D341Med (cell line): Measurements from ENCODE around the gene PIK3R6.

Source experiments
- DNase-seq: peaks from one replicate; pipeline ENCODE4 v3.0.0; 2012; ENCODE audit warnings: low spot score

PIK3R6 gene

DNA sequence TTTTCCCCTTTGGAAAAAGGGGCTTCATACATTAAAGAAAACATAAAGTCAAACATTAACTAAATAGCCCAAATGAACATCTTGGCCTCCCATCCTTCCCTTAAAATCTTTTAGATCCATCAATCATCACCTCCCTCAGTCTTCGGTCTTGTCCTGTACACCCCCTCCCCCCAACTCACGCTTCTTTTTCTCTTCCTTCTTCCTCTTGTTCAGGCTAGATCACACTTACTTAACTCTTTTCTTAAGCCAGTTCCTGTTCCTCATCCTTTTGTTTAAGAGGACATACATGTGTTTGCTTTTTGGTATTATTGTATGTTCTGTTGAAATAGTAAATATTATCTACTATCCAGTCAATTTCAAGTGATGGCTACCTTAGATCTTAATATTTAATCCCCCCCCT is 73.8 kb downstream of the PIK3R6 start:
- no peak for DNase-seq

DNA sequence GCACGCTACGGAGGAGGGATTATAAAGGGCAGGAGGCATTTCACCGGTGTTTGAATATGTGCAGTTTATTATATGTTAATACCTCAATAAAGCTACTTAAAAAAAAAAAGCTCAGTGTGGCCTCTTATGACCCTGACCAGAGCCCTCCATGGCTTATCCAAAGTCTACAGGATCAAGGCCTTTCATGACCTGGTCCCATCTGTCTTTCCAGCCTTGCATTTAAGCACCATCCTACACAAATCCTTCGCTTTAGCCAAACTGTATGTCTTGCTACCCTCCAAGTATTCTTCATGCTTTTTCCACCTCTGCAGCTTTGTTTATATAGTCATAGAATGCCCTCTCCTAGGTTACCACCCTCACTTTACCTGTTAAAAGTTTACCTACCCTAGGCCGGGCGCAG is 74.8 kb downstream of the PIK3R6 start:
- no peak for DNase-seq

DNA sequence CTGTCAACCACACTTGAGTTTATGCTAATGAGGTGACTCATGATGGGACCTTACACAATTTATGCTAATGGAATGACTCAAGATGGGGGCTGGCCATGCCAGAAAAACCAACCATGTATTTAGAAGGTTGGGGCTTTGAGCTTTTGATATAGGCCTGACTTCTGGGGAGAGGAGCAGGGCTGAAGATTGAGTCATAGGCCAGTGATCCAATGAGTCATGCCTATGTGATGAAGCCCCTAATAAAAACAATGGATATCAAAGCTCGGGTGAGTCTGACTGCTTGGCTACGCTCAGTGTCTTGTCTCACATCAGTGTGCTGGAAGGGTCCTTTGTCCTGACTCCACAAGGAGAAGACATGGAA is 75.6 kb downstream of the PIK3R6 start:
- DNase-seq, result no peak

DNA sequence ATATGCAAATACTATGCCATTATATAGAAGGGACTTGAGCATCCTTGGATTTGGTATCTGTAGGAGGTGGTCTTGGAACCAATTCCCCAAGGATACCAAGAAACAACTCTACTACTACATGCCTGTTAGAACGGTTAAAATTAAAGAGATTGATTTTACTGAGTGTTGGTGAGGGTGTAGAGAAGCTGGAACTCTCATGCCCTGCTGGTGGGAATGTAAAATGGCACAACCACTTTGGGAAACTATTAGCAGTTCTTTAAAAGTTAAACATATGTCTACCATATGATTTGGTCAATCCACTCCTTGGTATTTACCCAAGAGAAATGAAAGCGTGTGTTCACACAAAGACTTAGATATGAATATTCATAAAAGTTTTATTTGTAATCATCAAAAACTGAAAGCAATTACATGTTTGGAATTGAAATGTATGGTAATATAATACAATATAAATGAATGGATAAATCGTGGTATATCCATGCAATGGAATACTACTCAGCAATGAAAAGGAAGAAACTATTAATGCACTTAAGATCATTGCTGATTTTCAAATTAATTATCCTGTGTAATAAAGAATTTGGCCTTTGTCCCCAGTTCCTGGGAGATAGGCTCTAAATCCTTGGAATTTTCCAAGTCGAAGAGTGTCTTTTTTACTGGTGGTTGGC is 76.1 kb downstream of the PIK3R6 start:
- no peak for DNase-seq

DNA sequence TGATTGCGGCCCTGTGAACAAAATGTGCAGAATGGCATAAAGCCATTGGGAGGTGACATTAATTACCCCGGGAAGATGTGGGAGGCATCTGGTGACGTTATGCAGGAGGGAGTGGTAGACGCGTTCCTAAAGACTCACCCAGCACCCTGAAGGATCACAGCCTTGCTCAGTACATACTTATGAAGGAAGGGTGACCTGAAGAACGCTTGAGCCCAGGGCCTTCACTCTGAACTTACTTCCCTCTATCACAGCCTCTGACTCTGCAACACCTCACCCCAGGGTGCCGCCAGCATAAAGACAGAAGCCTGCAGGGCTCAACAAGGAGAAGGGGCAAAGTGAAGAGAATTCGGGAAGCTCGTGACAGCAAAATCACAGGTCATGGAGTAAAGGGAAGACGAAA is 77.7 kb downstream of the PIK3R6 start:
- DNase-seq, result no peak

- DNase-seq, result no peak
These were observed 78.5 kb downstream of the PIK3R6 start for GRCh38 chr17:8788998-8789397.

DNA sequence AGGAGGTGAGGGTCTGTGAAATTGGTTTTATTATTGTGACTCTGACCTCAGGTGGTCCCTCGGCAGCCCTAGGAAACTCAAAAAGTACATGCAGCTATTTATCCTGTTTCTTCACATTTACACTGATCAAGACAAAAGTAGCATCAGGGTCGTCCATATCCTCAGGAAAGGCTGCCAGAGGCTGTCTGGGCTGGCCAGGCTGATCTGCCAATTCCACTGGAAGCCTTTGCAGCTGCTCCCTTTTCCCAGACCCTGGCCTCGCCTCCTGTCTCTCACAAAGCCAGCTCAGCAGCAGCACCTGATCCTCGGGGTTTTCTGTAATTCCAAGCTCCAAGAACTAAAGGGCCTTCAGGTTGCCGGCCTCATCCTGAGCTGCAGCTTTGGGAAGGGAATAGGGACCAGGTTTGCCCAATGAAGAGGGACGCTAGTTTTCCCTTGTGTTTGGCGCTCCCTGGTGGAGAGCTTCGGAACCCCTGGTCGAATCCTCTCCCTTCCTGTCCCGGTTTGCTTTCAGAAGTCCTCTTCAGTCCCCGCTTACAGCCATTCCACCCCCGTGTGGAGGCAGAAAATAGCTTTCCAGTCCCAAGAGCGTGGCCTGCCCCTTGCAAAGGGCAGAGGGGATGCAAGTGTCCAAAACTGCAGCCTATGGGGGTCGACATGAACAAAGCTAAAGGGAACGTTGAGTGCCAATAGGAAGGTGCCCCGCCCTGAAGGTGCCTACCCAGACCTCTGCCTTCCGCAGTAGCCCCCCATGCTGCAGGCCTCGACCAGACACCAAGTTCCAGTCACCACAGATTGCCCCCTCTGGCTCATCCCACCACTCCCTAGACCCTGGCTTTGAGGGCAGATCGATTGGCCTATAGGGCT is 81.7 kb downstream of the PIK3R6 start:
- DNase-seq, result peak; percentile 70

- DNase-seq, result no peak
These were observed 85.3 kb downstream of the PIK3R6 start for GRCh38 chr17:8782176-8782575.

GRCh38 chr17:8781776-8782175 is 85.7 kb downstream of the PIK3R6 start:
- no peak for DNase-seq

DNA sequence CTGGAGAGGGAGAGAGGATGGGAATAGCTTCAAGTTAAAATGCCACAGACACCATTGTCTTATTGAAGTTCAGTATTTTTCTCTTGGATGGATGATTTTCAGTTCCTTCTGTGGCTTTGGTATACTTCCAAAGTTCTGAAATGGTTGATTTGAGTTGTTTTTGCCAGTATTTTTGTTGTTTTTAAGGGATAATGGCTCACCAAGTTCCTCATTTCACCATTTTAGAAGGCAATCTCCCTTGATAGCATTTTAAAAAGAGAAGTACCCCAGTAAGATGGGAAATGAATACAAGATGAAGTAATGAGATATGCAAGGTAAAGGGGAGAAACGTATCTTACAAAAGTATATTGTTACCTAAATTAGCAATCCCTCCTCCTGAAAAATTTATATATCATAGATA is 90.6 kb downstream of the PIK3R6 start:
- DNase-seq, result no peak

- no peak for DNase-seq
These were observed 91.2 kb downstream of the PIK3R6 start for GRCh38 chr17:8776248-8776647.

DNA sequence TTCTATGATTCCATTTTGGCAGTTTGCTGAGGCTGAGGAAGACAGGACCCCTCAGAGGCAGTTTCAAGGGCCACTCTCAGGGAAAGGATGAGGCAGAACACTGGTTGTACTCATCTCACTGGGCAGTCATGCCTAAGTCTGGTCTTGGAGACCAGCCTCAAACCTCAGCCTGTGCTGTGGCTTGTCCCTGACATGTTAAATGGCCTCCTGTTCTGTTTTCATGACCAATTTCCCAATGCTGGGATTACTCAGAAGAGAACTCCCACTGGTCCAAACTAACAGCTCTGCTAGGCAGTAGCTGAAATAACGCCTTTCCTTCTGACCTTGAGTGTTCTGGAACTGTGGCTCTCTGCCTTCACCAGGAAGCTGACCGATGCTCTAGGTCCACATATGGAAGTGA is 100.7 kb downstream of the PIK3R6 start:
- DNase-seq, result no peak

DNA sequence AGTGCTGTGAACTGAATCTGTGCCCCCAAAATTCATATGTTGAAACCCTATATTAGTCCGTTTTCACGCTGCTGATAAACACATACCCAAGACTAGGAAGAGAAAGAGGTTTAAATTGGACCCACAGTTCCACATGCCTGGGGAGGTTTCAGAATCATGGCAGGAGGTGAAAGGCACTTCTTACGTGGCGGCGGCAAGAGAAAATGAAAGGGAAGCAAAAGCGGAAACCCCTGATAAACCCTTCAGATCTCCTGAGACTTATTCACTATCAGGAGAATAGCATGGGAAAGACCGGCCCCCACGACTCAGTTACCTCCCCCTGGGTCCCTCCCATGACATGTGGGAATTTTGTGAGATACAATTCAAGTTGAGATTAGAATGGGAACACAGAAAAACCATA is 105.5 kb downstream of the PIK3R6 start:
- no peak for DNase-seq

GRCh38 chr17:8758137-8758596 is 109.3 kb downstream of the PIK3R6 start, which contains the start of gene SPDYE4:
SPDYE4 (minus strand) TSS chr17:8758546; CDS start chr17:8758382, 164 bp downstream.
- no peak for DNase-seq

GRCh38 chr17:8757189-8757588 is 110.3 kb downstream of the PIK3R6 start:
- DNase-seq, result no peak

DNA sequence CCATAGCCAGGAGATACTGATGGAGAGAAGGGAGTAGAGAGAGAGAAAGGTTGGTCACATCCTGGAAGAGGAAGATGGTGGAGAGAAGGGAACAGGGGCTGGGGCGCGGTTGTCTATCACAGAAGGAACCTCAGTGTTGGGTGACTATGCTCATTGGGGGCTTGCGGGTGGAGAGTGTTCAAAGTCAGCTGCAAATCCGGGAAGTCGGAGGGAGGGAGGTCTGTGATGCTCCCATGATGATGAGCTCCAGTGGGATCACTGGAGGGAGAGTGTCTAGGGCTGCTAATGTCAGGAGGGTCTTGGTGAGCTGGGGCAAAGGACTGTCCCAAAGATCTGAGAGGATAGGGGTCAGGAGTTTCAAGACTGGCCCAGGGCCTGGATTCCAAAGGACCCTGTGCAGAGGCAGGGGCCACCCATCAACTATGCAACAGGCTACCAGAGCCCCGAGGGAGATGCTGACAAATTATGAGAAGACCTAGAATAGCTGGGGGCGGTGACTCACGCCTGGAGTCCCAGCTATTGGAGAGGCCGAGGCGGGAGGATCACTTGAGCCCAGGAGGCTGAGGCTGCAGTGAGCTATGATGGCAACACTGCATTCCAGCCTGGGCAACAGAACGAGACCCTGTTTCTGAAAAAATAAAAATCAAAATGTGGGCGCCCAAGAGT is 111.8 kb downstream of the PIK3R6 start:
- DNase-seq, result no peak

- DNase-seq, result no peak
These were observed 112.6 kb downstream of the PIK3R6 start for GRCh38 chr17:8754890-8755289.

DNA sequence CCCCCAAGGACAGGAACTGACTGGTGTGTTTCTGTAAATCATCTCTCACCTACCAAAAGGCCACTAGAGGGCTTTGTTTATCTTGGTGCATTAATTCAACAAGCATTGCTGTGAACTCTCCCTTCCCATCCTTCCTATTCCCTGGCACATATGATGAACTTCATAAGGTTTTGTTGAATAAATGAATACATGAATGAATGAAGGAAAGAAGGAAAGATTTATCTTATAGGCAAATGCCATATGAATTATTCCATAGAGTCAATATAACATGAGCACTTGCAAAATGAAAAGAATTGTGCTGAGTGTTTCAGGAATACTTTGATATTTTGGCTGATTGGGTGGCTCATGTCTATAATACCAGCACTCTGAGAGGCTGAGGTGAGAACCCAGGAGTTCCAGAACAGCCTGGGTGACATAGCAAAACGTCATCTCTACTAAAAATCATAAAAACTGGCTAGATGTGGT is 113.5 kb downstream of the PIK3R6 start:
- no peak for DNase-seq

GRCh38 chr17:8753136-8753975 is 114.1 kb downstream of the PIK3R6 start:
- DNase-seq, result no peak
